ENCODE data around the gene TCIRG1. TPM values are rescaled to one million over a fixed set of nuclear protein-coding genes. Genes with fewer than 3 reads are reported as not detected.

Gene TCIRG1
- polyA plus RNA-seq, 1 experiment = 26.5 TPM

GRCh38 chr11:68052137-68052873, 13.5 kb downstream of the TCIRG1 start:
- H3K27ac ChIP-seq (ENCODE audit: low read depth, low read length) = no peak overlapping the region
- H3K27me3 ChIP-seq (ENCODE audit: control insufficient read depth, insufficient read depth, low read length) = no peaks in the 10 kb centered on the region
- H3K4me3 ChIP-seq (ENCODE audit: low read depth, low read length) = no peak overlapping the region
- no peak for TF ChIP-seq CTCF (IDR thresholded peaks at IDR 0.05; ENCODE audit: low read depth, low read length)
- POLR2A ChIA-PET = interaction anchor here (0.6 to 1.0 kb wide), 2 partner anchors 11 to 12 kb away, joined by 3 read pairs; no protein-coding TSS in a partner anchor
- H3K9me3 ChIP-seq (ENCODE audit: control insufficient read depth, insufficient read depth, low read length) = no peaks in the 10 kb centered on the region; the same call in 1 of the 2 replicates
- DNase-seq (ENCODE audit: low read depth, low spot score) = no peak
- CTCF ChIA-PET = no interaction called here

- Histone ChIP-seq H3K27ac (ENCODE audit: low read depth, low read length) (no peak overlapping the region), H3K27me3 (ENCODE audit: control insufficient read depth, insufficient read depth, low read length) (no peaks in the 10 kb centered on the region), H3K4me3 (ENCODE audit: low read depth, low read length) (no peak overlapping the region), H3K9me3 (ENCODE audit: control insufficient read depth, insufficient read depth, low read length) (no peaks in the 10 kb centered on the region; the same call in 1 of the 2 replicates)
- TF ChIP-seq CTCF (IDR thresholded peaks at IDR 0.05; ENCODE audit: low read depth, low read length) = no peak
- DNase-seq (ENCODE audit: low read depth, low spot score) = no peak
- POLR2A ChIA-PET = no interaction called here
- CTCF ChIA-PET = no interaction called here
These were observed 14.3 kb downstream of the TCIRG1 start for GRCh38 chr11:68053117-68053516.

DNA sequence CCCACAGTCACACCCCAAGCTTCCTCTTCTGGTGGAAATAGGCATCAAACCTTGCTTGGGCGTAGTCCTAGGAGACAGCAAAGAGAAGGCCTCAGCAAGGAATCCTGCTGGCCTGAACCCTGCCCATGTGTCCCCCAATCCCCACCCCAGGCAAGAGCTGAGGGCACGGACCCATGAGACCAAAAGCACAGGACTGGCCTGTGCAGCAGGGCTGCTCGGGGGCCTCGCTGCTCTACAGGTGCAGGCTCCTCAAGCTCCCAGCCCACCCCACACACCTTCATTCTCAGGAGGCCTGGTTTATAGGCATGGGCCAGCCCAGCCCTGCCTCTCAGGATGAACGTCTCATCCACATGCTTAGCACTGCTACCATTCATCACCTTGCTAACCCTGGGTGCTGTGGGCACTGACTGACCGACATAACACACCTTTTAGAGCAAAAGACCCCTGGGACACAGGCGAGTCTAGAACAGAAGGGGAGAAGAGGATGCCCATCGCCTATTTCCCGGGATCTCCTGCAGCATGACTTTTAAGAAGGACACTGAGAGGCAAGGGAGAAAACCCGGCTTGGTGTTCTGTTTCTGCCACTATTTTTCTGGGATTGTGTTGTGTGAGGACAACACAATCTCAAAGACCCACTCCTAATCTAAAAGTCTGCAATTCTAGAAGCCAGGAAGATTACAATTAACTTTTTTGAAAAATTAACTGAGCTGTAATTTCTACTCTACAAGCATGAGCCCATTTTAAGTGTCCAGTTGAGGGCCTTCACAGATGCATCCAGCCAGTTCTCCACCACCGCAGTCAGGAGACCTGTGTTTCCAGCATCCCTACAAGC, 15.4 kb downstream of the TCIRG1 start:
- Histone ChIP-seq H3K9me3 (ENCODE audit: control insufficient read depth, insufficient read depth, low read length) (no peaks in the 10 kb centered on the region; the same call in 1 of the 2 replicates), H3K4me3 (ENCODE audit: low read depth, low read length) (no peak overlapping the region), H3K27ac (ENCODE audit: low read depth, low read length) (no peak overlapping the region), H3K27me3 (ENCODE audit: control insufficient read depth, insufficient read depth, low read length) (no peaks in the 10 kb centered on the region)
- no peak for DNase-seq (ENCODE audit: low read depth, low spot score)
- no peak for TF ChIP-seq CTCF (IDR thresholded peaks at IDR 0.05; ENCODE audit: low read depth, low read length)
- ChIA-PET POLR2A (no interaction called here), CTCF (no interaction called here)

DNA sequence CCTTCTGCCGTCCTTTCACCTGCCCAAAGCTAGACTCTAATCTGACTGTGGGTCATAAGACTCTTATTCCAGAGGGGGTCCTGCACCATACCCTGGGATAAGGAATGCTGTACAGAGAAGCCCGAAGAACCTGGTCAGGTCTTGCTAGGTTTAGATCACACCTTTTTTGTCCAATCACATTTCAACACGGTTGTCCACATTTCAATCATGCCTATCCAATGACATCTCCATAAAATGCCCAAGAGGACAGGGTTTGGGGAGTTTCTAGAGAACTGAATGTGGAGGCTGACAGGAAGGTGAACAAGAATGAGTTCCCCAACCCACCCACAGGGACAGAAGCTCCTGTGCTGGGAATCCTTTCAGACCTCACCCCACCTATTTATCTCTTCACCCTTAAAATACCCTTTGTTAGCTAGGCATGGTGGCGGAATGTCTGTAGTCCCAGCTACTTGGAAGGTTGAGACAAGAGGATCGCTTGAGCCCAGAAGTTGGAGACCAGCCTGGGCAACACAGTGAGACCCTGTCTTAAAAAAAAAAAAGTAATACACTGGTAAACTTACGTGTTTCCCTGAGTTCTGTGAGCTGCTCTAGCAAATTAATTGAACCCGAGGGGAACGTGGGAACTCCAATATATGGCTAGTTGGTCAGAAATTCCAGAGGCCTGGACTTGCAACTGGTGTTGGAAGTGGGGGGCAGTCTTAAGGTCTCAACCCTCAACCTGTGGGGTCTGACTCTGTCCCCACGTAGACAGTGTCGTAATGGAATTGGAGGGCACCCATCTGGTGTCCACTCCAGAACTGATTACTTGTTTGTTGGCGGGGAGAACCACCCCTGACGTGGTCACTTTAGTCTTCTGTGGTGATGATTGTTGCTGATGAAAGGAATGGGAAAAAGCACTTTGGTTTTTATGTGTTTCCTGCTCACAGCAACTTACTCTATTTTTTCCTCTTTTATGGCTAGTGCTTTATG, 17.8 kb downstream of the TCIRG1 start:
- POLR2A ChIA-PET = no interaction called here
- Histone ChIP-seq H3K9me3 (ENCODE audit: control insufficient read depth, insufficient read depth, low read length) (no peaks in the 10 kb centered on the region), H3K4me3 (ENCODE audit: low read depth, low read length) (no peak overlapping the region), H3K27me3 (ENCODE audit: control insufficient read depth, insufficient read depth, low read length) (no peaks in the 10 kb centered on the region), H3K27ac (ENCODE audit: low read depth, low read length) (no peak overlapping the region)
- TF ChIP-seq CTCF (IDR thresholded peaks at IDR 0.05; ENCODE audit: low read depth, low read length) = no peak
- no peak for DNase-seq (ENCODE audit: low read depth, low spot score)
- CTCF ChIA-PET = interaction anchor here (0.8 kb wide), 1 partner anchor 152 kb away, joined by 3 read pairs; no protein-coding TSS in a partner anchor

All from AG04450 (cell line).